NCI-H1105 (cell line): ENCODE results near the gene LNX2.

Experiments used
- DNase-seq: peaks from one replicate; lab custom pipeline; 2025; lab: John Stamatoyannopoulos, UW

The LNX2 gene

GRCh38 chr13:27559719-27560118, 60.6 kb downstream of the LNX2 start:
- DNase-seq: no peak

GRCh38 chr13:27556109-27556508, 64.2 kb downstream of the LNX2 start:
- DNase-seq: no peak

GRCh38 chr13:27551562-27551961, 68.8 kb downstream of the LNX2 start:
- no peak for DNase-seq

GRCh38 chr13:27549406-27549981, 70.8 kb downstream of the LNX2 start:
- no peak for DNase-seq

DNA sequence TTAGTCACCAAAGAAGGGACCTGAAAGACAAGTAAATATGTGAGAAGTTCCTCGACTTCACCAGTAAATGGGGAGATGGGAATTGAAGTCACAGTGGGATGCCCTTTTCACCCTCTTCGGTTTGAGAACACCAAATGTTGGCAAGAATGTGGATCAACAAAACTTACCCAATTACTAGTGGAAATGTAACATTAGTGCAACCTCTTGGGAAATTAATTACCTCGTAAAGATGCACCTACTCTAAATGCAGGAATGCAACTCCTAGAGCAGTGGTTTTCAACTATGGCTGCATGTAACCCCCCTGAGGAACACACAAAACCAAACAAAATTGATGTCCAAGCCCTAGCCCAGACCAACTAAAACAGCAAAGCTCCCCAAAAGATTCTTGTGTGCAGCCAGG, 78.1 kb downstream of the LNX2 start:
- no peak for DNase-seq

DNA sequence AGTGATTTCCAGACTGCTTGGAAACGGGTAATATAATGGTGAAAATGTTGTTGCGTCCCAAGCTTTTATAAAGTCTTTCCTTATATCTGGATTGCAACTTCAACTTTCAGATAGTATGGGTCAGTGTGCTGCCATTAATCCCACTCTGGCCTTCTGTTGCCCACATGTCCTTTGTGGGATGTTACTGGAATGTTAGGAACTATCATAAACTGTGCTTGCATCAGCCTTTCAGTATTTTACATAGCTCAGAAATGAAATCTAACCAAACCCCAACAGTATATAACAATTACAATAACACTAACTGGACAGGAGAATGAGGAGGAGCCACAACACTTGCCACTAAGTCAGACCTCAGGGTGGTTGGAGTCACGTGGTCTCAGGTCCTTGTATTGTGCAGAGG, 78.9 kb downstream of the LNX2 start:
- no peak for DNase-seq

GRCh38 chr13:27536361-27537101, 83.8 kb downstream of the LNX2 start:
- DNase-seq: no peak

DNA sequence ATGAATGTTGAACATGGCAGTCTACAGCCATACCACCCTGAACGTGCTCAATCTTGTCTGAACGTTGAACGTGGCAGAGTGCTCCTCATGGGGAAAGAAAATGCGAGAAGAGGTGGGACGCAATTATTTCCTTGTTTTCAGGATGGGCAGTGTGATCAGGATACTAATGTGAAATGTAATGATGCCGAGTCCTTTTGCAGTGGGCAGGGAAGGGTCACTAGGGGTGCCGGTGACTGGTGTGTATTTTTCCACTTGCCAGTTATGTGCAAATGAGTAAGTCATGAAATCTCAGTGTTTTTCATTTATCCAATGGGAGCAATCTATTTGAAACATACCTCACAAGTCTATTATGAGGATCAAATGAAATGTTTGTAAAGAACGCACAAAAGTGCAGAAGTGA, 84.8 kb downstream of the LNX2 start:
- DNase-seq: no peak

DNA sequence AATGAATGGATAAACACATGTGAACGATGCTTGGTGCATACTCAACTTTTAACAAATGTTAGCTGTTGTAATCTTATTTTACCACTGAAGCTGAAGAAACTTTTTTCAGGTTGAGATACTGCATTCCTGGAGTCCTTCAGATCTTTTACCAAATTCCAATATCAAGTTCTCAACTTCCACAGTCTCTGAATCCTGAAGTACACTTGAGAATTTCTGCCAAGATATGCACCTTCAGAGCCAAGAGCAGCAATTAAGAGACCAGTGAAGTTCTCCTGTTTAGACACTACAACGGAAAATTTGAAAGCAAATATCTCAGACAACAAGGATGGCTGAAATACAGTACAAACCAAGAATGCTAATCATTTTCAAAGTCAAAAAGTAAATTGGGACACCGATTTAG, 85.3 kb downstream of the LNX2 start:
- no peak for DNase-seq

GRCh38 chr13:27534108-27534980, 86.0 kb downstream of the LNX2 start:
- no peak for DNase-seq

GRCh38 chr13:27533155-27533643, 87.1 kb downstream of the LNX2 start:
- DNase-seq: no peak

- no peak for DNase-seq
Observed at GRCh38 chr13:27528908-27529307, 91.4 kb downstream of the LNX2 start.

- DNase-seq: no peak
Observed at GRCh38 chr13:27526516-27526915, 93.8 kb downstream of the LNX2 start.

DNA sequence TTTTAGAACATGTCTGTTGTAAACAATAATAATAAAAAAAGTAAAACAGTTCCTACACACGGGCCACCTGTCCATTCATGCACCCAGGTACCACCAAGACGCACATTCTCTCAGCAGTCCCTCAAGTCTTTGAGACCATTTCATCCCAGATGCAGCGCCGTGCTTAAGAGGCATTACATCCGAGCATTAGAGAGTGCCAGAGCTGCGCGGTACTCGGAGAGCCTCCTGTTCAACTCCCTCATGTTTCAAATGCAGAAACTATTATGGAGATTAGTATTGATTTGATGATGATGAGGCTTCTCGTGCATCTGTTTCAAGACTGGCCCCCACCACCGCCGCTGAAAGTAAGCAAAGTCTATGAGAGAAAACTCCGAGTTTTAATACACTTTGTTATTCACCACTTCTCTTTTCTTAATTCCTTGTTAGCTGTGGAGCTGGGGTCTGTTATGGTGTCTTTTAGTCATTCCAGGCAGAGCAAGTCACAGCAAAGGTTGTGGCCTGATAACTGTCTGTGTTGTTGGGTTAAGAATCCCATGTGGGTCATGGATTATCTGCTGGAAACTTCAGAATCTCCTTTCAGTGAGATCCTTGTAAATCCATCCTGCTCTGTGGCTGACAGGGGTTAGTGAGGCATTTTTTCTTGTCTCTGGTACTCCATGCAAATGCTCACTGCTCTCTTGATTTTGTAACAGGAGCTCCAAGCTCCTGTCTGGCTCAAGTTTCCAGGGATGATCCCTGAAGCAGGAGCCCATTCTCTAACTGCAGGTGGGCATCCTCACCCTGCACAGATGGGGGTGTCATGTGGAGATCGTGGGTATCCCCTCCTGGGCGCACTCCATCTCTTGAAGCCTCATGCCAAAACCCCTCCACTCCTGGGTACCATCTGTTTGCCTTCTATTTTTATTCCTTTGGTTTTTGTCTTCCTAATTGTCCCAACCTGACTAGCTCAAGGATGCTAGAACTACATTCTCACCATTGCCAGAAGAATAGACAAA, 95.1 kb downstream of the LNX2 start:
- no peak for DNase-seq

DNA sequence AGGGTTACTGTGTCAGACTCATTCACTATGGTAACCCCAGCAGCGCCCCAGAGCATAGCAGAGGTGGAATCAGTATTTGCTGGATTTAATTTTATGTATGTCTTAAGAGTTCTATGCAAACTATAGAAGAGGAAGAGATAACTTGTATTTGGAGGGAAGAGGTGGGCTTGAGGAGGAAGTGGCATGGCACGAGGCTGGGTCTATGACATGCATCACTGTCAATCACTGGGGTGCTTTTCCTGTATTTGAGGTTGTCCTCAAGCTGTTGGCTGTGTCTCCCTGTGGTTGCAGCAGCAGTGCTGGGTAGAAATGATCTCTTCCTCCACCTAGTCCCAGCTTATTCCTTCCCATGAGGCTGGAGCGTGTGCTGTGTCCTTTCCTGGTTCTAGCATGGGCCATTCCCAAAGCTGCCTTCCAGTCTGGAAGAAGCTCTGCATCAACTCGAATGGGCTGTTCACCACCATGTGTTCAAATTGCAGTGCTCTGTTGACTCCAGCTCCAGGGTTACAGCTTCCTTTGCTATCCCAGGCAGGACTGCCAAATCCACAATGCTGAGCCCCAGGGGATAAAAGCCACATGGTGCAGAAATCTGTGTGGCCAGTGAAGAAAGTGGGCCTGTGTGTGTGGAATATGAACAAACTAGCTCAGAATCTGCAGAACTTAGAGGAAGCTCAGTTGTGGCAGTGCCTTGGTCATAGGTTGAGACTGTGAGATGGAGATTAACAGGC, 96.8 kb downstream of the LNX2 start:
- no peak for DNase-seq

DNA sequence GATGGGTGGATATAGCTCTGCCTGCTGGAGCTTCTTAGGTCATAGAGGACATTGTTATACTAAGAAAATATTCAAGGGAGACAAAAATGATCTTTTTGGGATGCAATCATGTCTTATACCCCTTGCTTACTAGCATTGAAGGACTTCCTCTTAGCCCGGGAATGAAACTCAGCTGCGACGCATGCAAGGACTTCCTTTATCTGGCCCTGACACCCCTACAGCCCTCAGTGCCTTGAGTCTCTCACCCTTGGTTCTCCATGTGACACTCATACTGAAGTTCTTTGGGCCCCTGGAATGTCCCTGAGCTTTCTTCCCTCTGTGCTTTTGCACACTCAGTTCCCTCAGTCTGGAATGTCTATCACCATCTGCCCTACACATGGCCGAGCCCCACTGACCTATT, 97.5 kb downstream of the LNX2 start:
- no peak for DNase-seq

GRCh38 chr13:27516103-27516502, 104.2 kb downstream of the LNX2 start:
- no peak for DNase-seq

- no peak for DNase-seq
Observed at GRCh38 chr13:27510082-27510481, 110.2 kb downstream of the LNX2 start.

DNA sequence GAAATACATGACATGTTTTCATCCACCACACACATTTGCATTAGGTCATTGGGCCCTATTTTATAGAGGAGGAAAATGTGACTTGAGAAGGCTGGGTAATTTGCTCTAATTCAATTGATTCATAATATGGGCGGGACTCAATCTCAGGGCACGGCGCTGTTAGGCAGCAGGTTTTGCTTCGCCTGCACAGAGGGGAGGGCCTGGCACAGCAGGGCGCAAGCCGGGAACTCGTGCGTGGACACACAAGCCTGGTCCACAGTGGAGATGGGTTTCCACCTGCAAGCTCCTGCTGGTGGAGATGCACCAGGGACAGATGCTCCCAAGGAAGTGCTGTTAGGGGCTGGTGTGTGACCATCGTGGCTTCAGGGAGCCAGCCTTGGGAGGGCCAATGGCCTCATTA, 111.5 kb downstream of the LNX2 start:
- DNase-seq: no peak

- DNase-seq: no peak
Observed at GRCh38 chr13:27505792-27506191, 114.5 kb downstream of the LNX2 start.

DNA sequence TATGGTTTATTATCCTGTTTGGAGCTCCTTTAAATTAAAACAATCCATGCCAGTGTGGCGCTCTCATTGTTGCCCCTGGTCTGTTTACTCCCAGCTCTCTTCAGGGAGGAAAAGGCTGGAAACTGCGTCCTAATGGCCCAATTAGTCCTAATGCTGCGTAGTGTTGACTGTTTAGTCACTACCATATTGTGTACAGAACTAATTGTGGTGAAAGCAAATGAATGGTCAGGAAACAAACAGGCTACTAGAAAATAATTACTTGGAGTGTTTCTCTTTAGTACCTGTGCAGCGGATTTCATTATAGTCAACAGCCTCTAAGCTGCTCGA, 115.5 kb downstream of the LNX2 start:
- DNase-seq: peak; percentile 85
